Aorta (tissue), 5 donors: Measurements from ENCODE around the gene MAP3K14. TPM values are rescaled to one million over a fixed set of nuclear protein-coding genes. Genes with fewer than 3 reads are reported as not detected.

ENCODE experiments used
- ATAC-seq: fragments of 200-7000 bp; cut with Tn5 transposase; one replicate; pipeline ENCODE4 v1.9.1; 2022; ENCODE audit warnings: moderate library complexity; ENCODE audit not compliant: low FRiP score
- DNase-seq, 2 donors: peaks; one replicate each; pipeline ENCODE4 v3.0.0-alpha.2; 2020
- H3K27ac ChIP-seq, 2 donors: one replicate each; pipeline ENCODE4 v1.5.1; 2013; ENCODE audit warnings: low read length in 2 of 2, mild to moderate bottlenecking in 2 of 2, moderate library complexity in 2 of 2, control low read depth in 1 of 2, inconsistent platforms in 1 of 2, low read depth in 1 of 2
- H3K27me3 ChIP-seq, 2 donors: one replicate each; pipeline ENCODE4 v1.6.1; 2013; ENCODE audit warnings: control low read depth in 1 of 2, low read length in 1 of 2, mild to moderate bottlenecking in 1 of 2, moderate library complexity in 1 of 2; ENCODE audit not compliant: insufficient read depth in 2 of 2, control insufficient read depth in 1 of 2
- H3K36me3 ChIP-seq, 2 donors: one replicate each; pipeline ENCODE4 v1.6.1; 2013; ENCODE audit warnings: control low read depth in 1 of 2, low read length in 1 of 2, mild to moderate bottlenecking in 1 of 2; ENCODE audit not compliant: insufficient read depth in 2 of 2, control insufficient read depth in 1 of 2
- H3K4me1 ChIP-seq, 2 donors: one replicate each; pipeline ENCODE4 v1.6.1; 2013; ENCODE audit warnings: low read length in 2 of 2, control low read depth in 1 of 2, mild to moderate bottlenecking in 1 of 2, moderate library complexity in 1 of 2; ENCODE audit not compliant: insufficient read depth in 2 of 2, control insufficient read depth in 1 of 2
- H3K4me3 ChIP-seq, 2 donors: one replicate each; pipeline ENCODE4 v1.5.1; 2013; ENCODE audit warnings: low read length in 2 of 2, control low read depth in 1 of 2, mild to moderate bottlenecking in 1 of 2
- H3K9me3 ChIP-seq: one replicate; pipeline ENCODE4 v1.6.1; 2013; ENCODE audit warnings: mild to moderate bottlenecking, low read length; ENCODE audit not compliant: control insufficient read depth
- WGBS, 2 donors: extraction: QIAGEN DNeasy Blood & Tissue Kit; methylation state at CpG; one replicate each; pipeline ENCODE4 v1.1.7; 2013; 5-methylcytosine and 5-hydroxymethylcytosine counted together
- intact Hi-C, 2 donors: fragments of 100-400 bp; cut with DNase I; formaldehyde crosslinking; loops; one replicate each; pipeline versions ENCODE4 v1.14.2 to v1.15.0; 2022
- long read RNA-seq, 2 donors: library from polyadenylated mRNA; unstranded; transcript quantifications; one replicate each; pipeline ENCODE4 v2.0.0, GENCODE V29; 2020 to 2021
- polyA plus RNA-seq, 2 donors: library from polyadenylated mRNA; stranded (reverse); fragments of 200-250 nt; gene quantifications; one replicate each; pipeline ENCODE4 v1.2.3, GENCODE V29; 2013
- total RNA-seq, 2 donors: library from RNA; stranded (reverse); fragmentation: NEBNext Ultra II Directional; extraction: Animal tissue kit (Norgen Biotek cat#: 25700); gene quantifications; one replicate each; pipeline ENCODE4 v1.2.1, GENCODE V29; 2021
- donor health status: healthy with polysubstance abuse.
- donor health status: Bipolar disorder and iron deficiency.
- donor health status: DM: no; HTN: no; CAD: no.
- donor health status: DM: no; HTN: no; CAD: no.
- donor health status: DM: yes; HTN: yes; CAD: no.

Gene MAP3K14
- total RNA-seq (10 to 100 TPM; 10.6 to 19.7 TPM), polyA plus RNA-seq (1 to 10 TPM; 5.9 to 6.0 TPM)
- long read RNA-seq, donor 1, partial matches to known transcripts, result 12 of 22 reads
- long read RNA-seq, donor 1, other reads (novel, unspliced or antisense), result 9 of 22 reads
- long read RNA-seq, donor 2, full-length matches to known transcripts, result 3 of 14 reads
- long read RNA-seq, donor 2, partial matches to known transcripts, result 10 of 14 reads
- long read RNA-seq, donor 2, other reads (novel, unspliced or antisense), result 1 of 14 reads

DNA sequence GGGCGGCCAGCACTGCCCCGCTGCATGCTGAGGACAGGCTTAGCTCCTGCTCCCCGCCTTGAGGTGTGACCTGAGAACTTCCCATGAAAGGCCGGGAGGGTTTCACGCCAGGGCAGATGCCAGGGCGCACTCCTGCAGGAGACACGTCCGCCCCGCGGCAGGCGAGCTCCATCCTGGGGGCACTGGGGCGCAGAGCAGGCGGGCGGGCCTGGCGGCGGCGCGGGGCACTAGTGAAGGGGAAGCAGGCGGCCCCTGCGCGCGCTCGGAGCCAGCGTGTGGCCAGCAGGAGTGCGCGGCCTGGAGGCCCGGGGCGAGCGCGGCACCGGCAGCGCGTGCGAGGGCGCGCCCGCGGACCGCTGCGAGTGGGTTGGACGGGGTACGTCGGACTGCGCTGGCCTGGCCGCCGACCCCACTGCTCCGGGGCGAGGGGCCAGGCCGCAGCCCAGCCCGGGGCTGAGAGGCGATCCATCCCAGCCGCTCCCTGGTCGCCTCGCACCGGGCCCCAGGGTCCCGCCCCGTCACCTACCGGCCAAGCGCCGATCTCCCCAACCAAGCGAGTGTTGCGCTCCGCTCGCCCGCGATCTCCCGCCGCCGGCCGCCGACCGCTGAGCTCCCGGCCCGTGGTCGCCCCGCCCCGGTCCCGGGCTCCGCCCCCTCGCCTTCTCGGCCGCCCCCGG lies at the start of gene MAP3K14:
Gene MAP3K14, minus strand, starts transcription at position 587 of the 677 bp plus-strand sequence. CDS start 26,275 bp downstream, outside the sequence.
- intact Hi-C loops, result loop anchor here (2.0 to 10.0 kb wide), 3 partner anchors 40 to 172 kb away; partner anchors contain the start of gene HEXIM1 (in 1 of the 2)
- DNase-seq, result peak; percentile 88 to 91
- ATAC-seq, result peak; percentile 68
- WGBS, 2 donors, result 0 to 1% methylated on average over 50 to 83 of the region's 83 CpGs
- Histone ChIP-seq H3K9me3 (no peaks in the 10 kb centered on the region), H3K36me3 (no peaks in the 10 kb centered on the region), H3K27me3 (no peaks in the 10 kb centered on the region), H3K4me1 (peaks cover 0 to 3% of the 10 kb centered on the region in 2 donors), H3K4me3 (peak within 1 kb of the TSS; percentile 68), H3K27ac (peak within 1 kb of the TSS; percentile 15 to 76)

DNA sequence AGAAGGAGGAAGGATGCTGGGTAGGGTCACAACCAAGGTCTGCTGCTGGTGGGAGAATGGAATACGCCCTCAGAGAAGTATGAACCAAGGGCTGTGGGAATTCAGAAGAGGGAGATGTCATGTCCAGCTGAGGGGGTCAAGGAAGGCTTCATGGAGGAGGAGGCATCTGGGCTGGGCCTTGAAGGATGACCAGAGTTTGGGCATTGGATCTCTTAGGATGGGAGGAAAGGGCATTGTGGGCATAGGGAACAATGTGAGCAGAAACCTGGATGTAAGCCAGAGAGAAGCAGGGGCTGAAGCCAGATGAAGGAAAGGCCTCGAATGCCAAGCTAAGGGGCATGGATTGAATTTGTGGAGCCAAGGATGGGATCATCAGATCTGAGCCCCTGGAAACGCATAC lies 49.2 kb upstream of the MAP3K14 start:
- no peak overlapping the region for H3K4me3 ChIP-seq
- no peaks in the 10 kb centered on the region for H3K4me1 ChIP-seq
- WGBS, 2 donors, result 32 to 67% methylated on average over 3 of the region's 3 CpGs
- ATAC-seq (no peak), DNase-seq (no peak)
- H3K36me3 ChIP-seq, result no peaks in the 10 kb centered on the region
- H3K27me3 ChIP-seq, result no peaks in the 10 kb centered on the region
- no peaks in the 10 kb centered on the region for H3K9me3 ChIP-seq
- no peak overlapping the region for H3K27ac ChIP-seq
- intact Hi-C loops, result no loop called here

DNA sequence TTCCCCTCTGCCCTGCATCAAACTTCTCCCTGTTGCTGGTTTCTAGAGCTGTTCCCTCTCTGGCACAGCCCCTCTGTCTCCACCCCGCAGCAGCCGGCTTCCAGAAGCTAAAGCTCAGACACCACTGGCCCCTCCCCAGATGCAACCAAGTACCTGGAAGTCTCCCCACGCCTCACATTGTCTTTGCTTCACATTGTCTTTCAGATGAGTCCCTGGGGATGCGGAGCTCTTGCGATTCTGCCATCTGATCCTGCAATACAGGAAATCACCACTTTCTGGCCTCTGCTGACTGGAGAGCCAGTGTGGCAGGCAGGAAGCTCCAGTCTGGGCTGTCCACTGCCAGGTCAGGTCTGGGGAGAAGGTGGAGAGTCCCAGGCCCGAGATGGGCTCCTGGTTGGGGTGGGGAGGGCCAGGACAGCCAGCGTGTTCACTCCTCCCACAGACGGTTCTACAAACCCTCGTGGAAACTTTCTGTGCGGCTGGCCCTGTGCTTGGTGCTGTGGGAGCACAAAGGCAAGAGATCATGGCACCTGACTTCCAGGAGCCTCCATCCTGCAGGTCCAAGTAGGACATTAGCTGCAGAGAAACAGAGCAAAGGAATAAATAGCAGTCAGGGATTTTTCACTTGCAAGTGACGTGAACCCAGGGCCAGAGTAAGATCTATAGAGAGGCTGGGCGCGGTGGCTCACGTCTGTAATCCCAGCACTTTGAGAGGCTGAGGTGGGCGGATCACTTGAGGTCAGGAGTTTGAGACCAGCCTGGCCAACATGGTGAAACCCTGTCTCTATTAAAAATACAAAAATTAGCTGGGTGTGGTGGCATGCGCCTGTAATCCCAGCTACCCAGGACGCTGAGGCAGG lies 47.9 kb upstream of the MAP3K14 start:
- Histone ChIP-seq H3K36me3 (no peaks in the 10 kb centered on the region), H3K27ac (no peak overlapping the region), H3K4me1 (no peaks in the 10 kb centered on the region), H3K9me3 (no peaks in the 10 kb centered on the region), H3K27me3 (no peaks in the 10 kb centered on the region), H3K4me3 (no peak overlapping the region)
- ATAC-seq (no peak), DNase-seq (peak in 1 of 2 donors; percentile 63)
- WGBS, 2 donors, result 77 to 80% methylated on average over 17 of the region's 17 CpGs
- intact Hi-C loops, result no loop called here

GRCh38 chr17:45363498-45363897 lies 46.7 kb upstream of the MAP3K14 start:
- Histone ChIP-seq H3K36me3 (no peaks in the 10 kb centered on the region), H3K4me1 (no peaks in the 10 kb centered on the region), H3K4me3 (no peak overlapping the region), H3K27ac (no peak overlapping the region), H3K27me3 (no peaks in the 10 kb centered on the region), H3K9me3 (no peaks in the 10 kb centered on the region)
- WGBS, 2 donors, result 87 to 92% methylated on average over 3 of the region's 3 CpGs
- ATAC-seq (no peak), DNase-seq (peak in 1 of 2 donors; percentile 9)
- intact Hi-C loops, result no loop called here

DNA sequence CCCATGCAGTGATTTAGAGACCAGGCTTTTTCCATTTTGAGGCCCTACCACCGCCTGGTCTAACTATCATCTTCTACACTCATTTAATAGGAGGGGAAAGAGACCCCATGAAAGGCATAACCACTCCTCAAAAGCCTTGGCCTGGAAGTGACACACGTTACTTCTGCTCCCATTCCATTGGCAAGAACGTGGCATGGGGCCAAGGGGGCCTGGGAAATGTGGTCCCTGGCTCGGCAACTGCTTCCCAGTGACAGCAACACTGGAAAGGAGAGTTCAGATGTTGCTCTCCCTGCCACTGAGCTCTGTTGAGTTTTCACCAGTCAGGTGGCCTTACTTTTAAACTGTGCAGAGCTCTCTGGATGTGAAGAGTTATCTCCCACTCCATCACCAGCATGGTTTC lies 45.2 kb upstream of the MAP3K14 start:
- DNase-seq (peak in 1 of 2 donors; percentile 69), ATAC-seq (no peak)
- WGBS, 2 donors, result 72 to 73% methylated on average over 4 of the region's 4 CpGs
- no peak overlapping the region for H3K27ac ChIP-seq
- H3K4me1 ChIP-seq, result no peaks in the 10 kb centered on the region
- no peaks in the 10 kb centered on the region for H3K27me3 ChIP-seq
- no peak overlapping the region for H3K4me3 ChIP-seq
- no peaks in the 10 kb centered on the region for H3K9me3 ChIP-seq
- H3K36me3 ChIP-seq, result no peaks in the 10 kb centered on the region
- intact Hi-C loops, result no loop called here

DNA sequence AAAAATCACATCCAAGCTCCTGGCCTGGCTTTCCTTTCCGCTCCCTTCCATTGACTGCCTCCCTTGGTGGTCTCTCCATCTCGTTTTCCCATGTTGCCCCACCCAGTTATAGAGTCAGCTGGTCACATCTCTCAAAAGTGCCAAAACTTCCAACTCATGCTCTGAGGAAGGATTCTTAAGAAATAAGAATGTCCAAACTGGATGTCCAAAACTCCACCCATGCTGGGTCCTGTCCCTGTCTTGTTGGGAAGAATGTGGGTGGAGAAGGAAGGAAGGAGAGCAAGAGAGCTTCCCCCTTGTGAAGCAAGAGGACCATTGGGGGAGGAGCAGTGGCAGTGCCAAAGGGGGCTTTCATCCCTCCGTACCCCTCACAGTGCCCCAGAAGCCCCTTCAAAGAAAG lies 44.6 kb upstream of the MAP3K14 start:
- no peak overlapping the region for H3K4me3 ChIP-seq
- H3K4me1 ChIP-seq, result no peaks in the 10 kb centered on the region
- WGBS, 2 donors, result 84 to 89% methylated on average over 3 of the region's 3 CpGs
- H3K27ac ChIP-seq, result no peak overlapping the region
- ATAC-seq (no peak), DNase-seq (peak in 1 of 2 donors; percentile 13)
- no peaks in the 10 kb centered on the region for H3K36me3 ChIP-seq
- intact Hi-C loops, result no loop called here
- H3K9me3 ChIP-seq, result no peaks in the 10 kb centered on the region
- H3K27me3 ChIP-seq, result no peaks in the 10 kb centered on the region

GRCh38 chr17:45357364-45357997 lies 40.7 kb upstream of the MAP3K14 start:
- Histone ChIP-seq H3K27ac (no peak overlapping the region), H3K4me3 (no peak overlapping the region), H3K27me3 (no peaks in the 10 kb centered on the region), H3K9me3 (no peaks in the 10 kb centered on the region), H3K4me1 (no peaks in the 10 kb centered on the region), H3K36me3 (no peaks in the 10 kb centered on the region)
- WGBS, 2 donors, result 93 to 97% methylated on average over 5 of the region's 5 CpGs
- ATAC-seq, result no peak
- DNase-seq, result no peak
- intact Hi-C loops, result no loop called here

DNA sequence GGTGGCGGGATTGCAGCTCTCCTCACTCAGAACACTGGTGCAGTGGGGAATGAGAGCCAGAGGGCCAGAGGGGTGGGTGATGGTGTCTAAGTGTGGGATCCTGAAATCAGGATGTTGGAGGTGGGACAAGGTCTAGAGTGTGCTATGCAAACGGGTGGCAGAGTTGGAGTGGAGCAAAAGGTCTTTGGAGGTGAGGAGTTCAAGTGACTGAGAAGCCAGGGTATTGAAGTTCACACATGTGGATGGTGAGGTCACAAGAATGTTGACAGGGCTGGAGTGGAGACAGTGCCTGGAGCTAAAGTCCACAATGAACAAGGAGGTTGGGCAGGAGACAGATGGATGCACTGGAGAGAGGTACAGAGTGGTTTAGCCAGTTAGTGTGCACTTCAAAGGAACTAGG lies 38.3 kb upstream of the MAP3K14 start:
- H3K4me1 ChIP-seq, result no peaks in the 10 kb centered on the region
- DNase-seq (no peak), ATAC-seq (no peak)
- no peaks in the 10 kb centered on the region for H3K36me3 ChIP-seq
- H3K4me3 ChIP-seq, result no peak overlapping the region
- no peaks in the 10 kb centered on the region for H3K27me3 ChIP-seq
- intact Hi-C loops, result no loop called here
- H3K27ac ChIP-seq, result no peak overlapping the region
- peaks cover 1% of the 10 kb centered on the region for H3K9me3 ChIP-seq
- WGBS, 2 donors, result 55 to 60% methylated on average over 2 of the region's 2 CpGs
